CD4-positive, alpha-beta T cell treated with Interleukin-10 for 1 hour (primary cell): ENCODE results near the gene GRIP2.

ENCODE experiments used
- DNase-seq: peaks from one replicate; pipeline ENCODE4 v3.0.0-alpha.2; 2020

The GRIP2 gene

GRCh38 chr3:14505001-14505802 is 34.9 kb downstream of the GRIP2 start:
- DNase-seq: no peak

DNA sequence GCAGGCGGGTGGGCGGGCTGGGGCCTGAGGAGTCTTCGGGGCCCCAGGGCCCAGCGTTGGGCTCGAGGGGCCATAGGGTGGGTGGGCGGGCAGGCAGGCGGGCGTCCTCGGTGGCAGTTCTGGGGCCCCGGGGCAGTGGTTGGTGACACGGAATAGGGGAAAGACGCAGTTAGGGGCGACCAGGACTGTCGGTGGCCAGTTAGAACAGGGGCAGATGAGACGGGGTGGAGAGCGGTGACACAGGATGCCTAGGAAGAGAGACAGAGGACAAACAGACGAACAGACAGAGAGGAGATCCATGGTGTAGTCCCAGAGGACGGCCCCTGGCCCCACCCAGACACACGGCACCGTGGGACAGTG is 36.5 kb downstream of the GRIP2 start:
- no peak for DNase-seq

DNA sequence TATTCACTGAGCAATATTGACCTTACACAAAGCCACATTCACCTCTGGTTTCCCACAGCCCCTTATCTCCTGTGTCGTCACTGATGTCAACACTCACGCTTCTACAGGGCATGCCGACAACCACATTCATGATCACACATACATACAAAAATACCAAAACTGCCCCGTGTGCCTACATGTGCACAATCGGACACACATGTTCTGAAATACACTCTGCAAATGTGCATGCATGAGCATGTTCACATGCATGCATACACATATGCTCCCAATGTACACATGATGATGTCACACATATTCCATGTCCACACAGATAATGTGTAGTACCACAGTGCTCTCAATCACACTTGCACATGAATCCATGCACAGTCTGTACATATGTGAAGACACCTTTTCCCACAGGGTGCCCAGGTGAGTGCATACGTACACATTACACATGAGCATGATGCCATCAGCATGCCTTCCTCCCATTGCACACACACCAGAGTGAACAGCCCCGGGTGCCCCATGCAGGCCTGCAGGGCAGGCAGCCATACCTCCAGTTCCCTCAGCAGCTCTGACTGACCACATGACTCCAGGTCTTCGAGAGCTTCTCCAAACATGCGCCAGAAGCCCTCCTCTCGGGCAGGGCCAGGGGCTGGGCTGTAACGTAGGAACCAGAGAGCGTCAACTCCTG is 37.0 kb downstream of the GRIP2 start:
- no peak for DNase-seq

DNA sequence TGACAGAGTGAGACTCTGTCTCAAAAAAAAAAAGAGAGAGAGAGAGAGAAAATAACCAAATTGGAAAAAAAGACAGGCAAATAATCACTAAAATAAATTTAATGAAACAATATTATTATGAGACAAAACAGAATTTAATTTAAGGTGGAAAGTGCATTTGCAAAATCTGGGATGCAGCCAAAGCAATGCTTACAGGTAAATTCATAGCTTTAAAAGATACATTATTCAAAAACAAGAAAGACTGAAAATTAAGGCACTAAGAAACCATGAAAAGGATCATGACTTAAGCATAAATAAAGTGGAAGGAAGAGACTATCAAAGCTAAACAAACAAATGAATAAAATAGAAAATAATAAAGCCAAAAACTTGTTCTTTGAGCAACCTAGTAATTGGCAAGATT is 37.7 kb downstream of the GRIP2 start:
- DNase-seq: no peak

GRCh38 chr3:14497321-14497720 is 42.8 kb downstream of the GRIP2 start:
- no peak for DNase-seq

DNA sequence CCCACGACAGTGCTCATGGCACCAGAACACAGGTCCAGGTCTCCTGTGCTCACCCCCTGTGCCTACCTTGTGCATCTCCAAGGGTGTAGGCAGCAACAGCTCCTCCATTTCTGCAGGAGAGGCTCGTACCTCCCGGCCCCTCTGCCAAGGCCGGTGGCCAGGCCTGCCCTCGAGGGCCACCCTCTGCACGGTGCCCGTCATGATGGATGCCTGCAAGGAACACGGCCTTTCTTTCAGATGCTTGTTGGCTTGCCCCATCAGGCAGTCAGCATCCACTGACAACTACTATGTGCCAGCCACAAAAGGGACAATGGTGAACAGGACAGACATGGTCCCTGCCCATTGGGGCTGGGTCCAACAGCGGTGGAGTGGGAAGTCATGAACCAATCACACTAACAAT is 43.8 kb downstream of the GRIP2 start:
- no peak for DNase-seq

DNA sequence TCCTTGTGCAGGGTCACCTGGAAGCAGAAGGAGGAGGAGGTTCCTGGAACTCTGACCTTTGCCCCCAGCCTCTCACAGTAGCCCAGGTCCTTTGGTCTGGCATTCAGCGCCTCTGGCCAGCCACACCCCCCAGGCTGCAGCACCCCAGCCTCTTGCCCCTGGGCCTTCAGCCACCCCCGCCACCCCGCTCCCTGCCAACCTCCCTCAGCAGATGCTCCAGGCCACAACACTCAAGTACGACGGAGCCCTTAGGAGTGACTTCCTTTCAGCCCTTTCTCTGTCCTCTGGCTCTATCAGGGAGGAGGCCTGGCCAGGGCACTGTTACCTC is 45.2 kb downstream of the GRIP2 start:
- DNase-seq: no peak

GRCh38 chr3:14494279-14494972 is 45.7 kb downstream of the GRIP2 start:
- no peak for DNase-seq

GRCh38 chr3:14492948-14493881 is 46.9 kb downstream of the GRIP2 start:
- DNase-seq: no peak

GRCh38 chr3:14491396-14492190 is 48.5 kb downstream of the GRIP2 start:
- no peak for DNase-seq

DNA sequence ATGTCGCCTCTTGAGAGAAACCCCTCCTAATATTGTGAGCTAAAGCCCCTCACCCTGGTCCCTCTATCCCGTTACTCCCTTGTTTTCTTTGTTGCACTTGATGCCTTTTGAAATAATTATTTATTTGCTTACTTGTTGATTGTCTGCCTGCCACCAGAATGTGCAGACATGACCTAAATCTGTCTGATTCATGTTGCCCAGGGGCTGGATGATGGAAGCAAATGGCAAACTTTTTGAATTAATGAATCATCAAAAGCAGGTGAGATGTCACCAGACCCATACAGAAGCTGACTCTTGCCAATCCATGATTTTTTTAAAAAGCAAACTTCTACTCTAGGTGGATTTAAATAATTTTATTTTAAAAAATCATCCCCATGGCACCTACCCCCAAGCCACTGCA is 49.3 kb downstream of the GRIP2 start:
- DNase-seq: no peak

DNA sequence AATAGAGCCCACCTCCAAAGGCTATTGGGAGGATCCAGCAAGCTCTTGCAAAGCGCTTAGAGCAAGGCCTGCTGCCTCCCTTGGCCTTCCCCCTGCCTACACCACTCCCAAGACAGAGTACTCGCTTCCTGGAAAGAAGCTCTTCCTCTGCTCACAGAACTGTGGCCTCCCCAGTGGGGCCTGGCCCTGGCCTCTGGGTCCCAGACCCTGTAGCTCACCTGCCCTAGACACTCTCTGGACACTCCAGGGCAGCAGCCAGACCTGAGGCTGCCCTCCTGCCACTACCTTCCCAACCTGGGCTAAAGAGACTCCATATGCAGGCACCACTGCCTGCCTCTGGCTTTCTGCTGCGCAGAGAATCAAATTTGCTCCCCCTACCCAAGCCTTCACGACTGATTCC is 49.9 kb downstream of the GRIP2 start:
- no peak for DNase-seq

- no peak for DNase-seq
Measured at GRCh38 chr3:14489641-14490040, 50.5 kb downstream of the GRIP2 start.

DNA sequence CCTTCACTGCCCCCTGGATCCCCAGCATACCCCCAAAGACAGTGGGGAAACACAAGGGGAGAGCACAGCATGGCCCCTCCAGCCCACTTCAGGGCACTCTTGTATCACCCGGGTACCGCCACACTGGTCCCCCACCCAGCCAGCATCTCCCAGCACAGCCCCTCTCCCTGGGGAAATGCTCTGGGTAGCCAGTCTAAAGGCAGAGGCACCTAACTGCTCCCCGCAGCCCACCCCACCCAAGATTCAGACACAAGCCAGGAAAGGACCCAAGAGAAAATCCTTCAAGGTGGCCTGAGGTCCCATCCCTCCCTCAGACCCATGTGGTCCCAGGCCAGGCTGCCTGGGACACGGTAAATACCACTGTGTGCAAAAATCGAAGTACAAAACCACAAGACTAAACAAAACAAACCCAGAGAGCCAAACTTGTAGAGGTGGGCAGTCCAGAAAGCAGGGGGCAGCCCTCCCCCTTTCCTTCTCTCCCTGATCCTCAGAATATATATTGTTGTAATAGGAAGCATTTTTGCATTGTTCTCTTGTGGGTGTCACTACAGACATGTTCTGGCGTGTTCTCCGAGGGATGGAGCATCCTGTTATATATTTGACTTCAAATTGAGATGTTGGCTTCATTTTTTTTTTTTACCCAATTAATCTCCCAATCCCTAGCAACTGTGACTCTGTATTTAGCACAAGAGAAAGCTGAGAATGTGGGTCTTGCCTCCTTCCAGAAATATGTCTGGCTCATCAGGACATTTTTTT is 51.7 kb downstream of the GRIP2 start:
- DNase-seq: no peak

- no peak for DNase-seq
Measured at GRCh38 chr3:14487821-14488220, 52.3 kb downstream of the GRIP2 start.

DNA sequence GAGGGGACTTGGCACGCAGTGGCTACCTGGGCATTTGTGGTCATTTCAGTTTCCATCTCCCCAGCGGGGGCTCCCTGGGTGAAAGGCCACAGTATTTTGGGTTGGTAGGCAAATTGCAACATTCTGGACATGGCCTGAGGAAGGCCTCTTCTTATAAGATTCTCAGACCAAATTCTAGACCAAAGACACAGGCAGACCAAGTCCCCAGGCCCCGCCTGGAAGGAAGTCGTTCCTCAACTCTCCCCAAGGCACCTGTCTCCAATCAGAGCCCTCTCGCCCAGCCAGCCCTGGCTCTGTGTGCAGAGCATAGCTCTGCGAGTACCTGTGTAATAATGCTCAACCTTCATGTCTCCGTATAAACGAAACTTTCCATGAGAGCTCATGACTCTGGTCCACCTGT is 53.1 kb downstream of the GRIP2 start:
- no peak for DNase-seq

GRCh38 chr3:14486460-14486859 is 53.7 kb downstream of the GRIP2 start:
- DNase-seq: no peak

- no peak for DNase-seq
Measured at GRCh38 chr3:14485981-14486380, 54.2 kb downstream of the GRIP2 start.

DNA sequence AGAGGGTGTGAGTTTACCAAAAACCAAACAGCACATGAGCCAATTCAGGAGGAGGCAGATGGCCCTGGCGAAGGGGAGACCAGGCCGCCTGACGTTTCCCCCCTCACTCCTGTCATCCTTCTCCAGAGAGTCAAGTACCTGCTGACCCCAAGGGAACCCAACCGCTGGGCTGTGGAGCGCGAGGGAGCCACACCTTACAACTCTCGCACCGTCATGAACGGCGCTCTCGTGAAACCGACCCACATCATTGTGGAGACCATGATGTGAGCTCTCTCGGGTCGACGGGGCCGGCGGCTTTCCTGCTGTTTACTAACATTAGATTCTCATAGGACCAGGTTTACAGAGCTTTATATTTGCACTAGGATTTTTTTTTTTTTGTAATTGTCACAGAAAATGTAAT is 55.4 kb downstream of the GRIP2 start:
- DNase-seq: no peak

- DNase-seq: no peak
Measured at GRCh38 chr3:14483286-14483685, 56.9 kb downstream of the GRIP2 start.

DNA sequence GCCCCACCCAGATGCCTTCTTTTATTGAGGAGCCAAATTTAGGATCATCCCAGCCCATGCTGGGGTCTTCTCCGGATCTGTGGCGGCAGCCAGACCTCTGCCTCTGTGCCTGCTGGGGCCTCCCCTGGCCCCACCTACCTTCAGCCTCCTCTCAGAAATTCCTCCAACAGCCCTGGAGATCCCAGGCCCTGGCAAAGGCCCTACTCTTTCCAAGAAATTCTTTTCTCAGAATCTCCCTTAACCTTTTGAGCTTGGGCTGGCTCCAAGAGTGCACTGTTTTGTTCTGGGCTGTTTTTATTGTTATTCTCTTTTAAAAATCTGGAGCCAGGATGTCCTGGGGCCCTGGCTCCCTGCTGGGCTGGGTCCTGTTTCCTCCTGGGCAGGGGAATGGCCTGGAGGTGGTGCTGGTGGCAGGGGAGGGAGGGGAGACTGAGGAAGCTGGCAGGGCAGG is 57.8 kb downstream of the GRIP2 start:
- no peak for DNase-seq
